ENCODE data around the gene DCTPP1. TPM values are rescaled to one million over a fixed set of nuclear protein-coding genes. Genes with fewer than 3 reads are reported as not detected.

Gene DCTPP1
- total and polyA plus RNA-seq, 2 of the 13 experiments (the other 11 are each of a cell fraction or from before 2014, with no cell fraction given), result 54.8 to 74.4 TPM

DNA sequence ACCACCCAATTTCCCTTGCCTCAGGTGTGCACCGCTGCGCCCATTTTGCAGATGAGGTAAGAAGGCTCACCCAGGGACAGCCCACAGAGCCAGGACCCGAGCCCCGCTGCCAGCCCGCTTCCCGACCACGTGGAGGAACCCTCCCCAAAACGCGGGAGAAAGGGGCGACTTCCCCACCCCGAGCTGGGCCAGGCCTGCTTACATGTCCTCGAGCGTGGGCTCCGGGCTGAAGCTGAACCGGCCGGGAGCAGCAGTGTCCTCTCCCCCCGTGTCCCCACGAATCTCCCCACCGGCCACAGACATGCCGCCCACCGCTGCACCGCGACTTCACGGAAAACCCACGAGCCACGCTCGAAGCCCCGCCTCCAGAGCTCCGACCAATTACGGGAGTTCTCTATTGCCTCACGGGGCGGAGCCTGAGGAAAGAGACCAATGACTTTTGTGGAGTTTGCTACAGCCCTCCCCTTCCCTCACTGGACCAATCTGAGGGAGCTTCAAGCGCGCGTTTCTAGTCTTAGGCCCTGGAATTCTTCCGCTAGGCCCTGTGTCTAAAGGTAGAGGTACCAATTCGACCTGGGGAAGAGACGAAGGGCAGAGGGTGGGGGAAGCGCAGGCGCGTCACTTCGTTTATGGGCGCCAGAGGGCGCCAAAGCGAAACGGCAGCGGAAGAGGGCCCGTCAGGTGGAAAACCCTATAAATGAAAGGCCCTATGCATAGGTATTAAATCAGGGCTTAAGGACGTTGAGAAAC, at the start of gene DCTPP1 (continued):
- TF ChIP-seq, protein P1, sequence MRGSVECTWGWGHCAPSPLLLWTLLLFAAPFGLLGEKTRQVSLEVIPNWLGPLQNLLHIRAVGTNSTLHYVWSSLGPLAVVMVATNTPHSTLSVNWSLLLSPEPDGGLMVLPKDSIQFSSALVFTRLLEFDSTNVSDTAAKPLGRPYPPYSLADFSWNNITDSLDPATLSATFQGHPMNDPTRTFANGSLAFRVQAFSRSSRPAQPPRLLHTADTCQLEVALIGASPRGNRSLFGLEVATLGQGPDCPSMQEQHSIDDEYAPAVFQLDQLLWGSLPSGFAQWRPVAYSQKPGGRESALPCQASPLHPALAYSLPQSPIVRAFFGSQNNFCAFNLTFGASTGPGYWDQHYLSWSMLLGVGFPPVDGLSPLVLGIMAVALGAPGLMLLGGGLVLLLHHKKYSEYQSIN (CRISPR knock-in tag; IDR thresholded peaks at IDR 0.05; ENCODE audit: borderline replicate concordance), result no peak
- TF ChIP-seq HMG20B (CRISPR knock-in tag; conservative IDR thresholded peaks at IDR 0.05), result peak; percentile 64
- TF ChIP-seq SP1 (IDR thresholded peaks at IDR 0.05), result no peak
- peak; percentile 92 for TF ChIP-seq SP1 (CRISPR knock-in tag; IDR thresholded peaks at IDR 0.05)
- peak; percentile 93 for TF ChIP-seq ZFP36L1 (CRISPR knock-in tag; IDR thresholded peaks at IDR 0.05)
- TF ChIP-seq RFX3 (CRISPR knock-in tag; IDR thresholded peaks at IDR 0.05), result no peak
- TF ChIP-seq ZNF552 (CRISPR knock-in tag; IDR thresholded peaks at IDR 0.05; ENCODE audit: borderline replicate concordance), result no peak; the same call in 1 of the 2 replicates
- peak; percentile 96; the same call in 1 of the 2 replicates for TF ChIP-seq ZNF251 (CRISPR knock-in tag; IDR thresholded peaks at IDR 0.05)
- TF ChIP-seq, protein P2, sequence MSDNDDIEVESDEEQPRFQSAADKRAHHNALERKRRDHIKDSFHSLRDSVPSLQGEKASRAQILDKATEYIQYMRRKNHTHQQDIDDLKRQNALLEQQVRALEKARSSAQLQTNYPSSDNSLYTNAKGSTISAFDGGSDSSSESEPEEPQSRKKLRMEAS (IDR thresholded peaks at IDR 0.05), result peak; percentile 94
- peak; percentile 83 for TF ChIP-seq PHF20 (CRISPR knock-in tag; IDR thresholded peaks at IDR 0.05)
- 0 out of 2 replicates have a peak, but pooled peaks have one; percentile 77 for TF ChIP-seq ZNF446 (CRISPR knock-in tag; IDR thresholded peaks at IDR 0.05)
- TF ChIP-seq RNF2 (conservative IDR thresholded peaks at IDR 0.05; ENCODE audit: low read depth), result no peak; the same call in 1 of the 2 replicates
- TF ChIP-seq, protein P3, sequence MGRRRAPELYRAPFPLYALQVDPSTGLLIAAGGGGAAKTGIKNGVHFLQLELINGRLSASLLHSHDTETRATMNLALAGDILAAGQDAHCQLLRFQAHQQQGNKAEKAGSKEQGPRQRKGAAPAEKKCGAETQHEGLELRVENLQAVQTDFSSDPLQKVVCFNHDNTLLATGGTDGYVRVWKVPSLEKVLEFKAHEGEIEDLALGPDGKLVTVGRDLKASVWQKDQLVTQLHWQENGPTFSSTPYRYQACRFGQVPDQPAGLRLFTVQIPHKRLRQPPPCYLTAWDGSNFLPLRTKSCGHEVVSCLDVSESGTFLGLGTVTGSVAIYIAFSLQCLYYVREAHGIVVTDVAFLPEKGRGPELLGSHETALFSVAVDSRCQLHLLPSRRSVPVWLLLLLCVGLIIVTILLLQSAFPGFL (CRISPR knock-in tag; IDR thresholded peaks at IDR 0.05), result no peak
- 0 out of 2 replicates have a peak, but pooled peaks have one; percentile 42 for TF ChIP-seq NR2F2 (IDR thresholded peaks at IDR 0.05; ENCODE audit: borderline replicate concordance, low read depth)
- no peak; the same call in 1 of the 2 replicates for TF ChIP-seq ZNF557 (CRISPR knock-in tag; IDR thresholded peaks at IDR 0.05)
- TF ChIP-seq, protein P4, sequence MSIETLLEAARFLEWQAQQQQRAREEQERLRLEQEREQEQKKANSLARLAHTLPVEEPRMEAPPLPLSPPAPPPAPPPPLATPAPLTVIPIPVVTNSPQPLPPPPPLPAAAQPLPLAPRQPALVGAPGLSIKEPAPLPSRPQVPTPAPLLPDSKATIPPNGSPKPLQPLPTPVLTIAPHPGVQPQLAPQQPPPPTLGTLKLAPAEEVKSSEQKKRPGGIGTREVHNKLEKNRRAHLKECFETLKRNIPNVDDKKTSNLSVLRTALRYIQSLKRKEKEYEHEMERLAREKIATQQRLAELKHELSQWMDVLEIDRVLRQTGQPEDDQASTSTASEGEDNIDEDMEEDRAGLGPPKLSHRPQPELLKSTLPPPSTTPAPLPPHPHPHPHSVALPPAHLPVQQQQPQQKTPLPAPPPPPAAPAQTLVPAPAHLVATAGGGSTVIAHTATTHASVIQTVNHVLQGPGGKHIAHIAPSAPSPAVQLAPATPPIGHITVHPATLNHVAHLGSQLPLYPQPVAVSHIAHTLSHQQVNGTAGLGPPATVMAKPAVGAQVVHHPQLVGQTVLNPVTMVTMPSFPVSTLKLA (IDR thresholded peaks at IDR 0.05), result peak; percentile 26; the same call in 1 of the 2 replicates
- TF ChIP-seq, protein P5, sequence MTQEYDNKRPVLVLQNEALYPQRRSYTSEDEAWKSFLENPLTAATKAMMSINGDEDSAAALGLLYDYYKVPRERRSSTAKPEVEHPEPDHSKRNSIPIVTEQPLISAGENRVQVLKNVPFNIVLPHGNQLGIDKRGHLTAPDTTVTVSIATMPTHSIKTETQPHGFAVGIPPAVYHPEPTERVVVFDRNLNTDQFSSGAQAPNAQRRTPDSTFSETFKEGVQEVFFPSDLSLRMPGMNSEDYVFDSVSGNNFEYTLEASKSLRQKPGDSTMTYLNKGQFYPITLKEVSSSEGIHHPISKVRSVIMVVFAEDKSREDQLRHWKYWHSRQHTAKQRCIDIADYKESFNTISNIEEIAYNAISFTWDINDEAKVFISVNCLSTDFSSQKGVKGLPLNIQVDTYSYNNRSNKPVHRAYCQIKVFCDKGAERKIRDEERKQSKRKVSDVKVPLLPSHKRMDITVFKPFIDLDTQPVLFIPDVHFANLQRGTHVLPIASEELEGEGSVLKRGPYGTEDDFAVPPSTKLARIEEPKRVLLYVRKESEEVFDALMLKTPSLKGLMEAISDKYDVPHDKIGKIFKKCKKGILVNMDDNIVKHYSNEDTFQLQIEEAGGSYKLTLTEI (CRISPR knock-in tag; conservative IDR thresholded peaks at IDR 0.05), result no peak
- TF ChIP-seq ETV5 (CRISPR knock-in tag; IDR thresholded peaks at IDR 0.05; ENCODE audit: borderline replicate concordance), result peak; percentile 76
- TF ChIP-seq CREB1 (IDR thresholded peaks at IDR 0.05), result peak; percentile 80
- peak; percentile 93 for TF ChIP-seq CREB1 (CRISPR knock-in tag; IDR thresholded peaks at IDR 0.05)
- TF ChIP-seq SAFB2 (CRISPR knock-in tag; IDR thresholded peaks at IDR 0.05; ENCODE audit: borderline replicate concordance, low read depth), result peak; percentile 54; the same call in 1 of the 2 replicates
- TF ChIP-seq ZNF205 (CRISPR knock-in tag; IDR thresholded peaks at IDR 0.05), result peak; percentile 56; the same call in 1 of the 2 replicates

Data from HepG2 (cell line).